ENCODE data around the gene RASSF8. TPM values are rescaled to one million over a fixed set of nuclear protein-coding genes. Genes with fewer than 3 reads are reported as not detected.

Gene RASSF8
- total and polyA plus RNA-seq, 2 experiments from 2014 or later: 11.5 to 30.6 TPM

DNA sequence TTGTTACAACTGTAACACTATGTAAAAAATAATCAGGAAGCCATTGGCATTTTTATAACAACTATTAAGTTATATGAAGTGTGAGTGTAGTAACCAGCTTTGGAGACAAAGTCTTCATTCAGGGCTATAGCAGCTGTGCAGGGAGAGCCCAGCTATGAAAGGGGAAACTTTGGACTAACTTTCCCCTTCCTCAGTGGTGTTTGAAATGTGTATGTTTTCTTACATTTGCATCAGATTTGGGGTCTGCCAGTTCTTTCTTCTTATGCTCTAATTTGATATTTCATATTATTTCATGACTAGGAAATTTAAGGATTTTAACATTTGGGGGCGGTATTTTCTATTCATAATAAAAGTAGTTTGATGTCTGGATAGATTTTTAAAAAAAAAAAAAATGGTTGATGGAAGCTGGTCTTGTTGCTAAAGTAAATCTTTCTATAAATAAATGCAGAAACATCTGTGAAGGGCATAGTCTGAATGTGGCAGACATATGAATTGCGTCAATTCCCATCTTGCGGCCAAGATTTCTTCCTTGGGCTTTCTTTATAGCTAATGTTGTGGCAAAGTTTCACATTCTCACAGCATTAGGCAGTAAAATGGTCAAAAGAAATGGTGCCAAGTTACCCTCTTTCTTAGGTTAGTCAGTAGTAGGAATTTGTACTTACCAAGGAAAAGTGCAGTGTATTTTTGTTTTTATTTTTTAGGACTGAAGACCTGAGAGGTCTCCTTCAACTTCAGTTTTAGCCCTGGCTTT lies 35.6 kb downstream of the RASSF8 start:
- Histone ChIP-seq H3K4me1 (ENCODE audit: insufficient read depth) (peaks cover 40% of the 10 kb centered on the region), H3K4me2 (0 out of 2 replicates have a peak overlapping the region, but pooled peaks have one; percentile 11), H3F3A (replicated peaks; ENCODE audit: low read depth) (no peaks in the 10 kb centered on the region), H2AFZ (no peak overlapping the region), H3K36me3 (ENCODE audit: insufficient read depth) (no peaks in the 10 kb centered on the region), H3K4me3 (no peak overlapping the region), H3K79me2 (replicated peaks; ENCODE audit: insufficient read depth) (peaks cover 82% of the 10 kb centered on the region), H3K9me2 (ENCODE audit: insufficient read depth) (no peaks in the 10 kb centered on the region), H3K27ac (ENCODE audit: low read depth) (peak overlapping the region; percentile 78), H3K27me3 (ENCODE audit: insufficient read depth) (no peaks in the 10 kb centered on the region), H4K20me1 (replicated peaks; ENCODE audit: insufficient read depth) (no peaks in the 10 kb centered on the region)
- H3K4me1 Mint-ChIP-seq: peaks cover 75% of the 10 kb centered on the region
- H3K9me3 Mint-ChIP-seq: no peaks in the 10 kb centered on the region
- ATAC-seq (no peak), DNase-seq (ENCODE audit: low spot score) (no peak)
- H3K27me3 Mint-ChIP-seq (ENCODE audit: insufficient read depth, low read depth, poor library complexity): no peaks in the 10 kb centered on the region
- peak overlapping the region; percentile 69 for H3K27ac Mint-ChIP-seq
- no peaks in the 10 kb centered on the region for H3K36me3 Mint-ChIP-seq (ENCODE audit: low read depth)
- no peak overlapping the region for H3K4me3 Mint-ChIP-seq
- TF ChIP-seq POLR2AphosphoS5 (IDR thresholded peaks at IDR 0.05; ENCODE audit: low read depth): no peak
- TF ChIP-seq ZNF114 (CRISPR knock-in tag; IDR thresholded peaks at IDR 0.05): no peak
- TF ChIP-seq, protein P1, sequence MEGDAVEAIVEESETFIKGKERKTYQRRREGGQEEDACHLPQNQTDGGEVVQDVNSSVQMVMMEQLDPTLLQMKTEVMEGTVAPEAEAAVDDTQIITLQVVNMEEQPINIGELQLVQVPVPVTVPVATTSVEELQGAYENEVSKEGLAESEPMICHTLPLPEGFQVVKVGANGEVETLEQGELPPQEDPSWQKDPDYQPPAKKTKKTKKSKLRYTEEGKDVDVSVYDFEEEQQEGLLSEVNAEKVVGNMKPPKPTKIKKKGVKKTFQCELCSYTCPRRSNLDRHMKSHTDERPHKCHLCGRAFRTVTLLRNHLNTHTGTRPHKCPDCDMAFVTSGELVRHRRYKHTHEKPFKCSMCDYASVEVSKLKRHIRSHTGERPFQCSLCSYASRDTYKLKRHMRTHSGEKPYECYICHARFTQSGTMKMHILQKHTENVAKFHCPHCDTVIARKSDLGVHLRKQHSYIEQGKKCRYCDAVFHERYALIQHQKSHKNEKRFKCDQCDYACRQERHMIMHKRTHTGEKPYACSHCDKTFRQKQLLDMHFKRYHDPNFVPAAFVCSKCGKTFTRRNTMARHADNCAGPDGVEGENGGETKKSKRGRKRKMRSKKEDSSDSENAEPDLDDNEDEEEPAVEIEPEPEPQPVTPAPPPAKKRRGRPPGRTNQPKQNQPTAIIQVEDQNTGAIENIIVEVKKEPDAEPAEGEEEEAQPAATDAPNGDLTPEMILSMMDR (conservative IDR thresholded peaks at IDR 0.05; ENCODE audit: low read depth in 2 of 2): no peak
- no peak for TF ChIP-seq EZH2 (IDR thresholded peaks at IDR 0.05; ENCODE audit: low read depth, unreplicated experiment)
- no peak for TF ChIP-seq CREB1 (CRISPR knock-in tag; IDR thresholded peaks at IDR 0.05; ENCODE audit: low read depth)
- no peak for TF ChIP-seq ZNF331 (CRISPR knock-in tag; IDR thresholded peaks at IDR 0.05; ENCODE audit: low read depth)
- no peak for TF ChIP-seq NANOG (IDR thresholded peaks at IDR 0.05; ENCODE audit: borderline replicate concordance)
- no peak for TF ChIP-seq EZH2phosphoT487 (IDR thresholded peaks at IDR 0.05; ENCODE audit: unreplicated experiment)
- TF ChIP-seq, protein P2, sequence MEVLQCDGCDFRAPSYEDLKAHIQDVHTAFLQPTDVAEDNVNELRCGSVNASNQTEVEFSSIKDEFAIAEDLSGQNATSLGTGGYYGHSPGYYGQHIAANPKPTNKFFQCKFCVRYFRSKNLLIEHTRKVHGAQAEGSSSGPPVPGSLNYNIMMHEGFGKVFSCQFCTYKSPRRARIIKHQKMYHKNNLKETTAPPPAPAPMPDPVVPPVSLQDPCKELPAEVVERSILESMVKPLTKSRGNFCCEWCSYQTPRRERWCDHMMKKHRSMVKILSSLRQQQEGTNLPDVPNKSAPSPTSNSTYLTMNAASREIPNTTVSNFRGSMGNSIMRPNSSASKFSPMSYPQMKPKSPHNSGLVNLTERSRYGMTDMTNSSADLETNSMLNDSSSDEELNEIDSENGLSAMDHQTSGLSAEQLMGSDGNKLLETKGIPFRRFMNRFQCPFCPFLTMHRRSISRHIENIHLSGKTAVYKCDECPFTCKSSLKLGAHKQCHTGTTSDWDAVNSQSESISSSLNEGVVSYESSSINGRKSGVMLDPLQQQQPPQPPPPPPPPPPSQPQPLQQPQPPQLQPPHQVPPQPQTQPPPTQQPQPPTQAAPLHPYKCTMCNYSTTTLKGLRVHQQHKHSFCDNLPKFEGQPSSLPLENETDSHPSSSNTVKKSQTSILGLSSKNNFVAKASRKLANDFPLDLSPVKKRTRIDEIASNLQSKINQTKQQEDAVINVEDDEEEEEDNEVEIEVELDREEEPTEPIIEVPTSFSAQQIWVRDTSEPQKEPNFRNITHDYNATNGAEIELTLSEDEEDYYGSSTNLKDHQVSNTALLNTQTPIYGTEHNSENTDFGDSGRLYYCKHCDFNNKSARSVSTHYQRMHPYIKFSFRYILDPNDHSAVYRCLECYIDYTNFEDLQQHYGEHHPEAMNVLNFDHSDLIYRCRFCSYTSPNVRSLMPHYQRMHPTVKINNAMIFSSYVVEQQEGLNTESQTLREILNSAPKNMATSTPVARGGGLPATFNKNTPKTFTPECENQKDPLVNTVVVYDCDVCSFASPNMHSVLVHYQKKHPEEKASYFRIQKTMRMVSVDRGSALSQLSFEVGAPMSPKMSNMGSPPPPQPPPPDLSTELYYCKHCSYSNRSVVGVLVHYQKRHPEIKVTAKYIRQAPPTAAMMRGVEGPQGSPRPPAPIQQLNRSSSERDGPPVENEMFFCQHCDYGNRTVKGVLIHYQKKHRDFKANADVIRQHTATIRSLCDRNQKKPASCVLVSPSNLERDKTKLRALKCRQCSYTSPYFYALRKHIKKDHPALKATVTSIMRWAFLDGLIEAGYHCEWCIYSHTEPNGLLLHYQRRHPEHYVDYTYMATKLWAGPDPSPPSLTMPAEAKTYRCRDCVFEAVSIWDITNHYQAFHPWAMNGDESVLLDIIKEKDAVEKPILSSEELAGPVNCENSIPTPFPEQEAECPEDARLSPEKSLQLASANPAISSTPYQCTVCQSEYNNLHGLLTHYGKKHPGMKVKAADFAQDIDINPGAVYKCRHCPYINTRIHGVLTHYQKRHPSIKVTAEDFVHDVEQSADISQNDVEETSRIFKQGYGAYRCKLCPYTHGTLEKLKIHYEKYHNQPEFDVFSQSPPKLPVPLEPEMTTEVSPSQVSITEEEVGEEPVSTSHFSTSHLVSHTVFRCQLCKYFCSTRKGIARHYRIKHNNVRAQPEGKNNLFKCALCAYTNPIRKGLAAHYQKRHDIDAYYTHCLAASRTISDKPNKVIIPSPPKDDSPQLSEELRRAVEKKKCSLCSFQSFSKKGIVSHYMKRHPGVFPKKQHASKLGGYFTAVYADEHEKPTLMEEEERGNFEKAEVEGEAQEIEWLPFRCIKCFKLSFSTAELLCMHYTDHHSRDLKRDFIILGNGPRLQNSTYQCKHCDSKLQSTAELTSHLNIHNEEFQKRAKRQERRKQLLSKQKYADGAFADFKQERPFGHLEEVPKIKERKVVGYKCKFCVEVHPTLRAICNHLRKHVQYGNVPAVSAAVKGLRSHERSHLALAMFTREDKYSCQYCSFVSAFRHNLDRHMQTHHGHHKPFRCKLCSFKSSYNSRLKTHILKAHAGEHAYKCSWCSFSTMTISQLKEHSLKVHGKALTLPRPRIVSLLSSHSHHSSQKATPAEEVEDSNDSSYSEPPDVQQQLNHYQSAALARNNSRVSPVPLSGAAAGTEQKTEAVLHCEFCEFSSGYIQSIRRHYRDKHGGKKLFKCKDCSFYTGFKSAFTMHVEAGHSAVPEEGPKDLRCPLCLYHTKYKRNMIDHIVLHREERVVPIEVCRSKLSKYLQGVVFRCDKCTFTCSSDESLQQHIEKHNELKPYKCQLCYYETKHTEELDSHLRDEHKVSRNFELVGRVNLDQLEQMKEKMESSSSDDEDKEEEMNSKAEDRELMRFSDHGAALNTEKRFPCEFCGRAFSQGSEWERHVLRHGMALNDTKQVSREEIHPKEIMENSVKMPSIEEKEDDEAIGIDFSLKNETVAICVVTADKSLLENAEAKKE (CRISPR knock-in tag; IDR thresholded peaks at IDR 0.05): no peak
- TF ChIP-seq REST (IDR thresholded peaks at IDR 0.05; ENCODE audit: unreplicated experiment): no peak
- no peak for TF ChIP-seq JUNB (IDR thresholded peaks at IDR 0.05; ENCODE audit: unreplicated experiment)
- TF ChIP-seq STAT1 (IDR thresholded peaks at IDR 0.05; ENCODE audit: unreplicated experiment): no peak
- no peak for TF ChIP-seq ETS1 (IDR thresholded peaks at IDR 0.05)
